ENCODE measurements around the gene SCIN.
A peak's percentile ranks its signal among the peaks of the same experiment; 100 is the strongest.

SCIN gene

DNA sequence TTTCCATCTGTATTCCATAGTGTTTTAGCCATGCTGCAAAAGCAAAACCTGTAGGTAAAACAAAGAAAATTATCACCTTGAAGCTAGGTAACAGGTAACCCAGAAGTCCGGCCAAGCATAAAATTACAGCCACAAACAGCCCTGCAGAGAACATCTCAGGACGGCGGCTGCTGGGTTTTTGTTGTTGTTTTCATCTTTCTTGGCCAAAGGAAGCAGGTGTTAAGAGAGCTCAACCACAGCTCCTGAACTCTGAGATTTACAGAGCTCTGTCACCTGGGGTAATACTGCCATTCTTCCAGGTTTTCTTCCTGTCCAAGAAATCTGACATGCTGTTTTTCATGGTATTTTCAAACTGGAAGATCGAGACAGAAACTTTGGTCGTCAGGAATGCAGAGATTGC, 847 bp upstream of the SCIN start:
- DNase-seq, result no peak

GRCh38 chr7:12570168-12570533, 369 bp upstream of the SCIN start:
- DNase-seq, result no peak

DNA sequence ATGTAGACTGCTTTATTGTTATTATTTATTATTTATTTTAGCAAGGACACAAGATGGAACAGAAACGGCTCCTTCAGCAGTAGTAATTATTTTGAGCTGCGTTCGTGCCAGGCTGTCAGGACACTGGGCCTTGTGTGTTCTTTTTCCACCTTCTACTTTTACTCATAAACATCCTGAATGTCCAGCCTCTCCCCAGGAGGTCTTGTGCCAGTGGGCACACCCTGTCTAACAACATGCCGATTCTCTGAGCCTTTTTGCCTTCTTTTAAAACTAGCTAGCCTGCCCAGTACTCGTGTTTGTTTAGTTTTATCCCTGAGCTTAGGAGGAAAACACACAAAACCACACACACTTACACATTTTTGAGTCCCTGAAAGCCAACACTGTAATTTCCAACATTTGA, 1.2 kb downstream of the SCIN start:
- DNase-seq, result no peak

DNA sequence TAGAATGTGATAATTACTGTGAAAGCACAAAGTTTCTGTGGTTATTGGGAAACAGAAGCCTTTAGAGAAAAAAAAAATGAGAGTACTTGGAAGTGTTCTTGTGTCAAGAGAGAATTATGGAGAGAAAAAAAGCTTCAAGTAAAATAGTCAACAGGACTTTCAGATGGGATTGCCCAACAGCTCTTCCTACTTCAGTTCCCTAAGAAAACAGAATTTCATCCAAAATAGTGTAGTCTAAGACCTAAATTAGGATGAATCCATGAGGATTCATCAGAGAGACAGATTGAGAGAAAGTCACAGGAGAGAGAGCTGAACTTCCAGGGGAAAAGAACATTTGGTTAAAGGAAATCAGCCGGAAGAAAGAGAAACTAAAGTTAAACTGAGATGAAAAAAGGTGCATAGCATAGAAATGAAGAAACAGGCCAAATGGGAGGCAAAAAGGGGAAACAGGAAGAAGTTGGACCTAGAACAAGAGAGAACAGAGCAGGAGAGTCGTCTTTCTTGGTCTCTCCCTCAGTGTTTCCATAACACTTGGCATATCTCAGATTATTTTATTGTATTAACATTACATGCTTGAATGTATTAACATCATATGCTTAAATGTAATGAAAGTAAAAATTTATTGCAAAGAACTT, 2.5 kb downstream of the SCIN start:
- DNase-seq, result no peak

- no peak for DNase-seq
Measured at GRCh38 chr7:12573885-12574284, 3.4 kb downstream of the SCIN start.

- no peak for DNase-seq
Measured at GRCh38 chr7:12578930-12579640, 8.6 kb downstream of the SCIN start.

GRCh38 chr7:12581897-12582296, 11.4 kb downstream of the SCIN start:
- no peak for DNase-seq

GRCh38 chr7:12582362-12582761, 11.8 kb downstream of the SCIN start:
- no peak for DNase-seq

DNA sequence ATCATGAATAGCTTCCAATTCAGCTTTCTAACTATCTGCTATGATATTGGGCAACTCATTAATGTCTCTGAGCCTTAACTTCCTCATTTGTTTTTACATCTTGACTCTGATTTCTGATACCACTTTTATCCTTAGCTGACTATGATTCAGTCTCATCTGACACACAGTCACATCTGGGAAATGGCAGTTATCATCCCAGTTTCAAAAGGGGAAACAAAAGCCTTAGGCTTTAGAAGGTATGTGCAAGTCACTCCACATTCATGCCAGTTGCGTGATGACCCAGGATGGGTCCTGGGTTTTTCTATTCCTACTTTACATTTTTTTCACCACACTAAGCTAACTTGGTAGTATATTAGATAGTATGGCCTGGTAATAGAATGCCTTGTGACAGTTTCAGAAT, 12.7 kb downstream of the SCIN start:
- DNase-seq, result peak in 1 of 2 donors; percentile 22

- DNase-seq, result no peak
Measured at GRCh38 chr7:12583922-12584321, 13.4 kb downstream of the SCIN start.

GRCh38 chr7:12584930-12585329, 14.4 kb downstream of the SCIN start:
- peak in 1 of 2 donors; percentile 16 for DNase-seq

DNA sequence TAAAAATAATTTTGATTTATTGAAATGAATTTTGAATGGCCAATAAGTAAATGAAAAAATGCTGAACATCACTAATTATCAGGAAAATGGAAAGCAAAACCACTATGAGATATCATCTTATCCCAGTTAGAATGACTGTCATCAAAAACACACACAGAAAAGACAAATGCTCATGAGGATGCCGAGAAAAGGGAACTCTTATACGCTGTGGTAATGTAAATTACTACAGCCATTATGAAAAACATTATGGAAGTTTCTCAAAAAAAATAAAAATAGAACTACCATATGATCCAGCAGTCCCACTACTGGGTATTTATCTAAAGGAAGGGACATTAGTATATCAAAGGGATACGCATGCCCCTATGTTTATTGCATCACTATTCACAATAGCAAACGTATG, 15.8 kb downstream of the SCIN start:
- no peak for DNase-seq

GRCh38 chr7:12588259-12588904, 17.9 kb downstream of the SCIN start:
- DNase-seq, result no peak

DNA sequence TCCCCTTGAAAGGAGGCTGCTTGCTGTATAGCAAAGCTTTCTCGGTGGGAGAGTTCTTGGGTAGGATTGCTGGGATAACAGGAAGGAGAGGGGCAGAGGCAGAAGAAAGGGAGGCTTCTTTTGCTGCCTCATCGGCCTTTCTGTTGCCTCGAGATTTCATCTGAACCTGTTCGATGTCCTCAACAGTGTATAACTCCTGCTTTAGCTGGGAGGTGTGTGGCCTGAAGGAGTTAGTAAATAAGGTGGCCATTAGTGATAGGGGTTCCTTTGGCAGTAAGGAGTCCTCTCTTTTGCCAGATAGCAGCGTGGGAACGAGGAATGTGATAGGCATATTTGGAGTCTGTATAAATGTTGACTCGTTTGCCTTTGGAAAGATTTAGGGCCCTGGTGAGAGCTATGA, 20.0 kb downstream of the SCIN start:
- no peak for DNase-seq

DNA sequence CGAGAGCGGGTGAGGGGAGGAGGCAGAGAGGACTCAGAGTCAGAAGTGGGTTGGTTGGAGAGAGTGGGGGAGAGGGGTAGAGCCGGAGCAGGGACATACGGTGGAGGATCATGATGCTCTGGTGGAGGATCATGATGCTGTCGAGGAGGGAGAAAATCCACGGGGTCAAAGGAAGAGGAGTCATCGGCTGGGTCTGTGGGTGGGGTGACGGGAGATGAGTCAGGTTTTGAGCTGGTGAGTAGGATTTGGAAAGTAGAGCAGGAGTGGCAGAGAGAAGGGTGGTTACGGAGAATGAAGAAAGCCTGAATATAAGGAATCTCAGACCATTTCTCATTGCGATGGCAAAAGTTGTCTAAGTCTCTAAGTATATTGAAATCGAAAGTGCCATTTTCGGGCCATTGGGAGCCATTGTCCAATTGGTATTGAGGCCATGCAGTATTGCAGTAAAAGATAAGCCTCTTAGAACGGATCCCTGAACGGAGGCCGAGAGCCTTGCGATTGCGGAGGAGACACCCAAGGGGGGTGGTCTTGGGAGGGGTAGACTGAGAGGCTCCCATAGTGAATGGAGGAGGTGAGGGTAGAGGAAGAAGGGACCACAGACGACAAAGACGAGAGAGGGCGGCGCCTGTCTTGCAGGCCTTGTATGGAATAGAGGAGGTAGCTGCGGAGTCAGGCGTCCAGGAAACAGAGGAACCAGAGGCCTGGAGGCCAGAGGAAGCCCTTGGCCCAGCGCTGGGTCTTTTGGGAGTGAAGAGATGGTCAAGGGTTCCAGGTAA, 23.8 kb downstream of the SCIN start:
- DNase-seq, result no peak

- no peak for DNase-seq
Measured at GRCh38 chr7:12595148-12595547, 24.6 kb downstream of the SCIN start.

DNA sequence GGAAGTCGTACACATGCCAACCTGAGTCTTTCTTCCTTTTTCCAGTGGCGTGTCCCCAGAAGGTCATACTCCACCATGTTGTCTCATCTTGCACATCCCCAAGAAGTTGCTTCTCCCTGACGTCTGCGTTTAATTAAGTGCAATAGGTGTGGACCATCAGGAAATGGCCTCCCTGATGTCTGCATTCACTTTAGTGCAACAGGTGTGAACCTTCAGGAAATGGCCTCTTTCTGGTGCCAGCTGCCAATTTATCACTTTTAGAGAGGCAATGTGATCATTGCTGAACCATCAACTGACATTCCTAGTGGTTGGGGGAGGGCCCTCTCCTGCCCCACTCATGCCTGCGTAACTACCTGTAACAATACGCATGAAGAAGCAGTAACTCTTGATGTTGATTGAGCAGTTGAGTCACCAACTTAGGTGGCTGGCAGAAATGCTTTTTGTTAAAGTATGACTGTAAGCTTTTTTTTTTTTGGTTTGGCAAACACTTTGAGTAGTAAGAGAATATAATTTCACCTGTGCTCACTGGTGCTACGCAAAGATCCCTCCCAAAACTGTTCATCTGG, 25.8 kb downstream of the SCIN start:
- no peak for DNase-seq

DNA sequence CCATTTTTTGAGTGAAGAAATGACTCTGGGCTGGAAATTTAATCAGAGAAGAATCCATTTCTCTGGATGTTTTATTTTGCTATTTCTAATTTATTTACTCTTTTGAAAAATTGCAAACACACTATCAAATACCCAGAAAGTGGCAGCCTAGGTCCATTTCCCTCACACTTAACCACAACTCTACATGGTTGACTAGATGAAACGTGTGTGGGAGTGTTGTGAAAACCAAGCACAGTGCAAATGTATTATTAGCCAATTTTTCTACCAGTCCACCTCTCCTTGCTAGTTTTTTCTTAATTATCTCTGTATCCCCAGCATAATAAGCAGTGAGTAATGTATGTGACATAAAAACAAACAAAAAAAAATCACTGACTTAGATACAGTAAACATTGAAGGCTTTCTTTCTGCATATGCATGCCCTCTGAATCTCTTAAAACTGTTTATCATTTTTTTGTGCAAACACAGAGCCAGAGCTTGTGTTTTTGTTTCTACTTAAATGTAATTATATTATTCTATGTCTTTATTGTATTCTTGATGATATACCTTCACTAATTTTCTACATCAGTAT, 30.9 kb downstream of the SCIN start:
- DNase-seq, result no peak

DNA sequence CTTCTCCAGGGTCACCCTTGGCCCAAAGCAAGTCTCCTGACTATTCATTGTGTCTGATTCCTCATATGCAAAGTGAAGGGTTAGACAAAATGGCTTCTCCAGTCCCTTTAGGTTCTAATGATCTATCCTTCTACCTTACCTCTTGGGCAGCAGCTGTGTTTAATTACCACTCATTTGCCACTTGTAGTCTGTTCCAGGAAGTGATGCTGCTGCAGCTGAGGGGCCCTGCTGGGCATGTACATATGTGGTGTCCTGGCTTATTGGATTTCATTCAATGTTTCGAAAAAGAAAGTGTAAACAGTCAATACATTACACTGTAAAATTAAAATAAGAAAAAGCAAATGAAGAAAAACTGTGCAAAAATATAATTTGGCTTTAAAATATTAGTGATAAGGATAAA, 36.6 kb downstream of the SCIN start:
- DNase-seq, result no peak

GRCh38 chr7:12609561-12609960, 39.0 kb downstream of the SCIN start:
- no peak for DNase-seq

GRCh38 chr7:12610899-12611298, 40.4 kb downstream of the SCIN start:
- DNase-seq, result no peak

DNA sequence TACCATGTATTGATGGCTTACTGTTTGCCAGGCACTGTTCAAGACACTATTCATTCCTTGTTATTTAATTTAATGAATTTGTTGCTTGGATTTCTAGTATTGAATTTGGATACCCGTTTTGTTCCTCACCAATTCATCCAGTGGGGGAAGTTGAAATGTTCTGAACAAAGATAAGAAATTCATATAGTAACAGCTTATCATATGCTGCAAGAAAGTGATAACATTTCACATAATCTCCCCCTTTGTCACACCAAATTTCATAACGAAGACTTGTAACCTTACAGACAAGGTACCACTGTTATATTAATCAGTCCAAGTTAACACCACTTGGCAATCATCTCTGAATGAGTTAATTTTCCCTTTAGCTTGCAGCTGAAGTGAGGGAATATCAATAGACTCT, 42.1 kb downstream of the SCIN start:
- no peak for DNase-seq

- no peak for DNase-seq
Measured at GRCh38 chr7:12619461-12620069, 49.0 kb downstream of the SCIN start.

Data from CD4-positive, alpha-beta T cell treated with Interleukin-1 beta for 1 hour (primary cell).